Mucosa of descending colon (tissue), 3 donors: ENCODE measurements around the gene SCGB1C1. TPM values are rescaled to one million over a fixed set of nuclear protein-coding genes. Genes with fewer than 3 reads are reported as not detected.

Experiments
- ATAC-seq: fragments of 200-7000 bp; cut with Tn5 transposase; one replicate; pipeline ENCODE4 v1.9.1; 2020; ENCODE audit warnings: mild to moderate bottlenecking, moderate library complexity
- DNase-seq, 3 donors: peaks; one replicate each; pipeline ENCODE4 v3.0.0-alpha.2; 2020
- H3K36me3 ChIP-seq: fragments of 200-600 bp; one replicate; pipeline ENCODE4 v1.8.0; 2021; ENCODE audit warnings: low read depth, mild to moderate bottlenecking
- H3K4me1 ChIP-seq: fragments of 200-600 bp; one replicate; pipeline ENCODE4 v1.8.0; 2021; ENCODE audit warnings: low read depth, mild to moderate bottlenecking
- H3K4me3 ChIP-seq: fragments of 200-600 bp; one replicate; pipeline ENCODE4 v1.8.0; 2021; ENCODE audit warnings: mild to moderate bottlenecking
- H3K9me3 ChIP-seq: fragments of 200-600 bp; one replicate; pipeline ENCODE4 v1.8.0; 2021; ENCODE audit warnings: mild to moderate bottlenecking
- intact Hi-C, 2 donors: fragments of 100-400 bp; cut with DNase I in 1 of 2; cut with micrococcal nuclease in 1 of 2; formaldehyde crosslinking; loops; one replicate each; pipeline versions ENCODE4 v1.11.0 to v1.11.1; 2022; cut with DNase I, micrococcal nuclease
- total RNA-seq, 3 donors: library from RNA; stranded (reverse); fragmentation: NEBNext Ultra II Directional in 2 of 3; extraction: Animal tissue kit (Norgen Biotek cat#: 25700) in 2 of 3; gene quantifications; one replicate each; pipeline versions ENCODE4 v1.2.1 to v1.2.4, GENCODE V29; 2021 to 2023
- TF ChIP-seq, protein P1 (sequence below): fragments of 200-600 bp; IDR thresholded peaks from one replicate; pipeline ENCODE4 v1.8.0; 2022; ENCODE audit warnings: antibody characterized with exemption, mild to moderate bottlenecking
- donor health status: DM: no; HTN: no; CAD: no; lungs with moderate emphysema.
- donor health status: DM: no; HTN: no; CAD: no.
- donor health status: DM: no; HTN: yes; CAD: no.

Gene SCGB1C1
- total RNA-seq, 3 donors from 2014 or later = not detected

DNA sequence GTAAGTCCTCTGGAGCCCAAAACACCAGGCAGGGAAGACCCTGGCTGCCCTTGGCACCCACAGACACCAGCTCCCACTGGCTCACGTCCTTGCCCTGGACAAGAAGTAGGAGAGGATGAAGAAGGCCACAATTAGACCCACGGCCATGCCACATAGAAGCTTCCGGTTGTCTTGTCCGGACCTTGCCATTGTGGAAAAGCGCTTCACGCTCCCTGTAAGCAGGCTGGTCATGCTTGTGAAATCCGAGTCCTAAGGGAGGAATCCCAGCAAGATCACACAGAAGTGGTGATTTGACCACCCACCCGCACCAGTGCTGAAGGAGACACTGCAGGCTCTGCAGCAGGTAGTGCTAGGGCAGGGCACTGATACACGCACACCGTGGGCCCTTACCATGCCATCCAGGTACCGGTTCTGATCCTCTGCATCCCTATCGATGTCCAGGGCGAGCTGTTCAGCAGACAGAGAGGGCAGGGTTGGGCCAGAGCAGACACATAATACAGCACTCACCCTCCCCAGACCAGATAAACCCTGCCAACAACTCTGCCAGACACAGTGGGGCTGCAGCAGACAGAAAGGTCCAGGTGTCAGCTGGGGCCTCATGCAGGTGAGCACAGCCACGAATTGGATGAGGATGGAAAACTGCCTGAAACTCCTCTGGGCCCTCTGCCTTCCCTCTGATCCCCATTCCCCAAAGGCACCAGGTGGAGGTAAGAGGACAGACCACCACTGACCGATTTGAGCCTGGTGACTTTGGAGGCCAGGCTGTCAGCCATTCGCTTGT is 12.5 kb downstream of the SCGB1C1 start:
- Histone ChIP-seq H3K4me1 (peaks cover 21% of the 10 kb centered on the region), H3K9me3 (no peaks in the 10 kb centered on the region), H3K4me3 (no peak overlapping the region), H3K36me3 (peaks cover 5% of the 10 kb centered on the region)
- TF ChIP-seq, protein P1, sequence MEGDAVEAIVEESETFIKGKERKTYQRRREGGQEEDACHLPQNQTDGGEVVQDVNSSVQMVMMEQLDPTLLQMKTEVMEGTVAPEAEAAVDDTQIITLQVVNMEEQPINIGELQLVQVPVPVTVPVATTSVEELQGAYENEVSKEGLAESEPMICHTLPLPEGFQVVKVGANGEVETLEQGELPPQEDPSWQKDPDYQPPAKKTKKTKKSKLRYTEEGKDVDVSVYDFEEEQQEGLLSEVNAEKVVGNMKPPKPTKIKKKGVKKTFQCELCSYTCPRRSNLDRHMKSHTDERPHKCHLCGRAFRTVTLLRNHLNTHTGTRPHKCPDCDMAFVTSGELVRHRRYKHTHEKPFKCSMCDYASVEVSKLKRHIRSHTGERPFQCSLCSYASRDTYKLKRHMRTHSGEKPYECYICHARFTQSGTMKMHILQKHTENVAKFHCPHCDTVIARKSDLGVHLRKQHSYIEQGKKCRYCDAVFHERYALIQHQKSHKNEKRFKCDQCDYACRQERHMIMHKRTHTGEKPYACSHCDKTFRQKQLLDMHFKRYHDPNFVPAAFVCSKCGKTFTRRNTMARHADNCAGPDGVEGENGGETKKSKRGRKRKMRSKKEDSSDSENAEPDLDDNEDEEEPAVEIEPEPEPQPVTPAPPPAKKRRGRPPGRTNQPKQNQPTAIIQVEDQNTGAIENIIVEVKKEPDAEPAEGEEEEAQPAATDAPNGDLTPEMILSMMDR = no peak
- peak in 1 of 3 donors; percentile 52 for DNase-seq
- intact Hi-C loops = no loop called here
- no peak for ATAC-seq

DNA sequence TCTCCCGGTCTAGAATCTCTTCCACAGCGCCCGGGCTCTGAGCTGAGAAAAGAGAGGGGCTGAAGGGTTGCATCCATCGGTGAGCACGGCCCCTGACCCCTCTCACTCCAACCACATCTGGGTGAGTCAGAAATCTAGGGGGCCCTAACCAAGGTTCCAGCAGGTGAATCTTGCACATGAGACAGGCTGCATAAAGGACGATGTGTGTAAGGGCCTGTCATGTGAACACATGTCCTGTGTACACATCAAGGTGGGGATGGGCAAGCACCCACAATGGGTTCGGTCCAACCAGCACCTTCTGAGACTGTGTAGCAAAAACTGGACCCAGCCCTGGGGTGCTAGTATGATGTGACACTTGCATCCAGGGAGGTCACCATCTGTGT is 13.1 kb downstream of the SCGB1C1 start:
- peak in 1 of 3 donors; percentile 43 for DNase-seq
- Histone ChIP-seq H3K36me3 (peaks cover 5% of the 10 kb centered on the region), H3K4me3 (no peak overlapping the region), H3K4me1 (peaks cover 21% of the 10 kb centered on the region), H3K9me3 (no peaks in the 10 kb centered on the region)
- TF ChIP-seq, protein P1 = no peak
- intact Hi-C loops = no loop called here
- ATAC-seq = no peak

DNA sequence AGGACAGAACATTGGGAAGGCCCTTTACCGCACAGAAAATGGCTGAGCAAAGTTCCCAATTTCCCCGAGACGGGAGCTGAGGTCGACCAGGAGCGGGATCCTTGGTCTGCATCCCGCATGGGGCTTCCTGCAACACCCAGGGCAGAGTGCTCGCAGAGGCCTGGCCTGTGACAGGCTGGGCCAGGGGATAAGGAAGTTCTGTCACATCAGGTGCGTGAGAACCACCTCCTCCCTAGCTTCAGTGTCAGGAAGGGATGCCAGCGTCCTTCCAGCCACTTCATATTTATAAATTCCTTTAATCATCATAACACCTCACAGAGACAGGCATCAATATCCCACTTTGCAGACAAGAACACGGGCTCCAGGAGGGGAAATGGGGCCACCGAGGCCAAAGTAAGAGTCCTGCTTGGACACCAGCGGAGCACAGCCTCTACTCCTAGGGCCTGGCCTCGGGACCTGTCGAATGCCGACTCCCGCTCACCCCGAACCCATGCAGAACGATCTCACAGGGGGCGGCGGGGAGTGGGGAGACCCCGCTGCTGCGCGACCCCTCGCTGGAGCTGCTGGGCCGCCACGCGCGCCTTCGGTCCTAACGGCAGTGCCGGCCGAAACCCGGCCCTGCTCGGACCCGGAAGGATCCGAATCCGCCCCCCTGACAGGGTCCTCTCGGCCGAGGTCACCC is 13.8 kb downstream of the SCGB1C1 start:
- ATAC-seq = peak; percentile 37
- H3K9me3 ChIP-seq = no peaks in the 10 kb centered on the region
- TF ChIP-seq, protein P1 = no peak
- H3K4me1 ChIP-seq = peaks cover 21% of the 10 kb centered on the region
- H3K4me3 ChIP-seq = peak overlapping the region; percentile 62
- DNase-seq = peak; percentile 56 to 77 (median 71)
- peaks cover 5% of the 10 kb centered on the region for H3K36me3 ChIP-seq
- intact Hi-C loops = no loop called here

DNA sequence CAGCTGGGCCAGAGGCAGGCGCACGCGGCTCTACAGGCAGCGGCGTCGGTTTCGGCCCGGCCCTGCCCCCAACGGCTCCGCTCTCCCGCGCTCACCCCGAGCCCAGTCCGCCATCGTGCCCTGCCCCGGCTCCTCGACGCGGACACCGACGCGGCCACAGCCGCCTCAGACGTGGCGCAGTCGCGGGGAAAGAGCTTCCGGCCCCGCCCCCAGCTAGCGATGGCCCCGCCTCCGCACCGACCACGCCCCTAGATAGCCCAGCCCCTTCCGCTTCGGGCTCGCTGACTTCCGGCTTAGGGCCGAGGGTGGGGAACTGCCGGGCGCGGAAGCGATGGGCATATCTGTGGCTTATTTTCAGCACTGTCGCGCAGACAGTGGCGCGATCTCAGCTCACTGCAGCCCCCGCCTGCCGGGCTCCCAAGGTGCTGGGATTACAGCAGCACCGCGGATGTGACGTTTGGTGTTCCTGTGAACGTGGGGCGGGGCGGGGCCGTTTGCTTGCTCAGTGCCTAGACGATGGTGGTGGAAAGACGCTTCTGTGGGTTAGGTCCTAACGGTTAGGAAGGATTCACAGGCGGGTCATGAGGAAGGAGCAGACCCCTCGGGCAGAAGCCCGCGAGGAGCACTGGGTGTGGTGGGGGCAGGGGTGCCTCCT is 14.5 kb downstream of the SCGB1C1 start, which contains the start of the genes BET1L and RIC8A:
Gene BET1L (minus strand): TSS at position 192 of the 655 bp plus-strand sequence. CDS start 78 bp downstream, at position 114.
Gene RIC8A (plus strand): TSS at position 501 of the 655 bp plus-strand sequence. CDS start 1,147 bp downstream, outside the sequence.
- DNase-seq (peak; percentile 97 to 99 (median 98)), ATAC-seq (peak; percentile 89)
- no peaks in the 10 kb centered on the region for H3K9me3 ChIP-seq
- H3K4me3 ChIP-seq = peak within 1 kb of the TSS; percentile 62
- H3K36me3 ChIP-seq = peaks cover 5% of the 10 kb centered on the region
- TF ChIP-seq, protein P1 = peak; percentile 18
- intact Hi-C loops = no loop called here
- peaks cover 21% of the 10 kb centered on the region for H3K4me1 ChIP-seq

DNA sequence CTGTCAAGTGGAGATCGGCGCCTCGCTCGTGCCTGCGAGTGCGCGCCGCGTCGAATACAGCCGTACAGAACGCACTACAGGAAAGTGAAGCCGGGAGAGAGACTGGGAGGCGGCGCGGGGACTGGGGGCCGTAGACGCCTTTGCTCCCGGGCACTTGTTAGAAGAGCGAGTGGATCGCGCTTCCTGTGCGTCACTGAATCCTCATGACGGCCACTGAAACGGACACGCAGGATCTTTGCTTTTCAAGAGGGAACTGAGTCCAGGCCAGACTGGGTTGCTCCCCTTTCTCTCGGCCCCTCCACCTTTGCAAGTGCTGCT is 14.9 kb downstream of the SCGB1C1 start:
- Histone ChIP-seq H3K4me1 (peaks cover 21% of the 10 kb centered on the region), H3K36me3 (peaks cover 5% of the 10 kb centered on the region), H3K9me3 (no peaks in the 10 kb centered on the region), H3K4me3 (peak overlapping the region; percentile 62)
- TF ChIP-seq, protein P1 = no peak
- ATAC-seq = peak; percentile 7
- no peak for DNase-seq
- intact Hi-C loops = no loop called here
